Activated CD8-positive, alpha-beta T cell treated with anti-CD3 and anti-CD28 coated beads for 36 hours (primary cell): ENCODE results near the gene SLC38A2. TPM values are rescaled to one million over a fixed set of nuclear protein-coding genes. Genes with fewer than 3 reads are reported as not detected.

Experiments
- ATAC-seq: fragments of 200-7000 bp; cut with Tn5 transposase; one replicate; pipeline ENCODE4 v1.10.0; 2021; ENCODE audit warnings: mild to moderate bottlenecking, moderate library complexity
- CTCF ChIA-PET: fragments of 350-600 bp; sonication (Branson Sonifier 250); formaldehyde crosslinking; loops from one replicate; lab custom pipeline; 2021; ENCODE audit warnings: antibody characterized with exemption; lab: Charles Lee
- POLR2A ChIA-PET: fragments of 350-600 bp; sonication (Branson Sonifier 250); formaldehyde crosslinking; loops from one replicate; lab custom pipeline; 2021; ENCODE audit warnings: antibody characterized with exemption; lab: Charles Lee
- DNase-seq: peaks from one replicate; pipeline ENCODE4 v3.0.0-alpha.2; 2020
- H3K27ac Mint-ChIP-seq: one replicate; pipeline ENCODE4 v1.8.0; 2021; ENCODE audit warnings: mild to moderate bottlenecking, mixed read lengths
- H3K27me3 Mint-ChIP-seq: one replicate; pipeline ENCODE4 v1.8.0; 2021; ENCODE audit warnings: mixed read lengths
- H3K36me3 Mint-ChIP-seq: one replicate; pipeline ENCODE4 v1.8.0; 2021; ENCODE audit warnings: low read depth, mixed read lengths
- H3K4me1 Mint-ChIP-seq: one replicate; pipeline ENCODE4 v1.8.0; 2021; ENCODE audit warnings: low read depth, mixed read lengths
- H3K4me3 Mint-ChIP-seq: one replicate; pipeline ENCODE4 v1.8.0; 2021; ENCODE audit warnings: mild to moderate bottlenecking, moderate library complexity, mixed read lengths
- H3K9me3 Mint-ChIP-seq: one replicate; pipeline ENCODE4 v1.8.0; 2021; ENCODE audit warnings: mixed read lengths
- intact Hi-C: fragments of 100-400 bp; cut with micrococcal nuclease; formaldehyde crosslinking; loops from one replicate; pipeline ENCODE4 v1.10.0; 2022
- total RNA-seq, 2 experiments: library from RNA; stranded (reverse); gene quantifications; one replicate each; pipeline ENCODE4 v1.2.3, GENCODE V29; 2021
- TF ChIP-seq, protein P1 (sequence below): fragments of 200-600 bp; IDR thresholded peaks from one replicate; pipeline ENCODE4 v1.8.0; 2022; ENCODE audit warnings: antibody characterized with exemption, mild to moderate bottlenecking

SLC38A2 gene
- total RNA-seq, 2 experiments from 2014 or later: 216 to 219 TPM

DNA sequence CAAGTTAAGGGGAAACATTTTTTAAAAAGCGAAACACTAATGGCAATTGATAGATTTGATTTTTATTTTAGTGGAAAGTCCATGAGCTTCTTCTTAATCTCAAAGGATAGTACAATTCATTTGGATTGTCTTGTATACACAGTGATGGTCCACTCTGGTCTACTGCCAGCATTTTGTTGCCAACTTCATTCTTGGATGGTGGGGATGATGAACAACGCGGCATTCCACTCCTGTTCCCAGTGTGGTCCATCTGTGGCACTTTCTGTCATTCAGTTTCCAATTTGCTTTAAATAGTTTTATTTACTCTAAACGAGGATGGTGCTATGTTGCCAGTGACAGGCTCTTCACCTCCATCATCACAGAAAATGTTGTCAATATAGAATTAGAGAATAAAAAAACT, 40.3 kb upstream of the SLC38A2 start:
- no peaks in the 10 kb centered on the region for H3K4me1 Mint-ChIP-seq

DNA sequence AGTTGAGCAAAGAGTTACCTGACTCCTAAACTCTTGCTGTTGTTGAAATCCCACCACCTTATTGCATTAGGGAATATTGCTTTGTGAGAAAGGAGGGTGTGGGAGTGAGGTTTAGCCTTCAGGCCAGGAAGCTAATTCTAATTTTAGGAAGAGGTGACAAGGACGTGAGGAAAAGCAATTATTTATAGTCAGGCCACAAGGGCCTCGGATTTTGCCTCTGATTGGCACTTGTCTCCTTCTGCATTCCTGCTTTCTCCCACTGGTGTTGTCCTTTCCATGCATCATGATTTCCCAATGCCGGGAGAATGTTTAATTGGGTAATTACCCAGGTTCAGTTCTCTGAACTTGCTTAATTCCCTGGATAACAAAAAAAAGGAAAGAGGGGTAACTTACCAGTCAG, 37.9 kb upstream of the SLC38A2 start:
- Mint-ChIP-seq H3K27ac (no peak overlapping the region), H3K9me3 (no peaks in the 10 kb centered on the region), H3K27me3 (no peaks in the 10 kb centered on the region), H3K4me3 (no peak overlapping the region), H3K36me3 (no peaks in the 10 kb centered on the region), H3K4me1 (peaks cover 8% of the 10 kb centered on the region)
- ATAC-seq (no peak), DNase-seq (no peak)
- TF ChIP-seq, protein P1, sequence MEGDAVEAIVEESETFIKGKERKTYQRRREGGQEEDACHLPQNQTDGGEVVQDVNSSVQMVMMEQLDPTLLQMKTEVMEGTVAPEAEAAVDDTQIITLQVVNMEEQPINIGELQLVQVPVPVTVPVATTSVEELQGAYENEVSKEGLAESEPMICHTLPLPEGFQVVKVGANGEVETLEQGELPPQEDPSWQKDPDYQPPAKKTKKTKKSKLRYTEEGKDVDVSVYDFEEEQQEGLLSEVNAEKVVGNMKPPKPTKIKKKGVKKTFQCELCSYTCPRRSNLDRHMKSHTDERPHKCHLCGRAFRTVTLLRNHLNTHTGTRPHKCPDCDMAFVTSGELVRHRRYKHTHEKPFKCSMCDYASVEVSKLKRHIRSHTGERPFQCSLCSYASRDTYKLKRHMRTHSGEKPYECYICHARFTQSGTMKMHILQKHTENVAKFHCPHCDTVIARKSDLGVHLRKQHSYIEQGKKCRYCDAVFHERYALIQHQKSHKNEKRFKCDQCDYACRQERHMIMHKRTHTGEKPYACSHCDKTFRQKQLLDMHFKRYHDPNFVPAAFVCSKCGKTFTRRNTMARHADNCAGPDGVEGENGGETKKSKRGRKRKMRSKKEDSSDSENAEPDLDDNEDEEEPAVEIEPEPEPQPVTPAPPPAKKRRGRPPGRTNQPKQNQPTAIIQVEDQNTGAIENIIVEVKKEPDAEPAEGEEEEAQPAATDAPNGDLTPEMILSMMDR: no peak
- POLR2A ChIA-PET: interaction anchor here (0.6 to 1.0 kb wide), 2 partner anchors 16 to 21 kb away, joined by 3 read pairs; no protein-coding TSS in a partner anchor
- CTCF ChIA-PET: interaction anchor here (1.0 kb wide), 1 partner anchor 21 kb away, joined by 3 read pairs; no protein-coding TSS in a partner anchor
- intact Hi-C loops: no loop called here

More for the DNA sequence above, 40.3 kb upstream of the SLC38A2 start:
- DNase-seq: no peak
- Mint-ChIP-seq H3K27me3 (no peaks in the 10 kb centered on the region), H3K27ac (no peak overlapping the region), H3K36me3 (no peaks in the 10 kb centered on the region), H3K9me3 (no peaks in the 10 kb centered on the region), H3K4me3 (no peak overlapping the region)
- ChIA-PET POLR2A (no interaction called here), CTCF (no interaction called here)
- intact Hi-C loops: no loop called here
- no peak for ATAC-seq
- TF ChIP-seq, protein P1: no peak

DNA sequence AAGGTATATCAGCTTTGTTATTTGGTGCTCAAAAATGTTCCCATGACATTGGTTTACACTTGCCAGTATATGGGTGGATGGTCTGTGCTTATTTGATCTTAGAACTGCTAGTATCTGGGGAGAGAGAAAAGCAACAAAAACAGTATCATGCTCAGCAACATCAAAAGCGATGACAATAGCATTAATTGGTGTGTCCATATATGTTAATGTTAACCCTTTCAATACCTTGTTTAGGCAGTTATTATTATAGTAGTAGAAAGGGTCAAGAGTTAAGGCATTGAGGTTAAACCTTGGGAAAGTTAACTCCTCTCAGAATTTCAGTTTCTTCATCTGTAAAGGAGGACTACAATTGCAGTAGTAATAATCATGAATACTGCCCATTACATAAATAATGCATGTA, 37.4 kb upstream of the SLC38A2 start:
- POLR2A ChIA-PET: interaction anchor here (0.6 kb wide), 2 partner anchors 15 to 116 kb away, joined by 3 read pairs; no protein-coding TSS in a partner anchor
- CTCF ChIA-PET: interaction anchor here (1.0 kb wide), 1 partner anchor 22 kb away, joined by 3 read pairs; no protein-coding TSS in a partner anchor
- no peaks in the 10 kb centered on the region for H3K27me3 Mint-ChIP-seq
- ATAC-seq (no peak), DNase-seq (no peak)
- no peak overlapping the region for H3K27ac Mint-ChIP-seq
- no peak overlapping the region for H3K4me3 Mint-ChIP-seq
- TF ChIP-seq, protein P1: no peak
- no peaks in the 10 kb centered on the region for H3K9me3 Mint-ChIP-seq
- H3K4me1 Mint-ChIP-seq: peaks cover 9% of the 10 kb centered on the region
- intact Hi-C loops: no loop called here
- no peaks in the 10 kb centered on the region for H3K36me3 Mint-ChIP-seq

DNA sequence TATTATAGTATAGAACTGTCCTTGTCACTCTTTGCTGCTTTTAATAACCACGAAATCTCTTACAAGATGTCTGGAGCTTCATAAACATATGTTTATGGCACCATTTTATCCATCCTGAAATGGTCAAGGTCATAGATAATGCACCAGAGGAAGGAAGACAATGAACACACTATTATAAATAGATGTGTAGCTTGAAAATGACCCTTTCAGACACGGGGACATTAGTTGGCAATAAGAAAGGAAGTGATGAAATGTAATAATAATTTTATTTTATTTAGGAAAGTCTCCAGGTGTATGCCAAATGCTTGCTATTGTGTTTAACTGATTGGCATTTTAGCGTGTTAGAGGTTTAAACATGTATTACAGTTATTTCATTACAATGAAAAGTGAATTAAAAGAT, 36.8 kb upstream of the SLC38A2 start:
- Mint-ChIP-seq H3K36me3 (no peaks in the 10 kb centered on the region), H3K4me3 (no peak overlapping the region), H3K27ac (no peak overlapping the region), H3K9me3 (no peaks in the 10 kb centered on the region), H3K4me1 (peaks cover 12% of the 10 kb centered on the region), H3K27me3 (no peaks in the 10 kb centered on the region)
- POLR2A ChIA-PET: interaction anchor here (0.6 kb wide), 1 partner anchor 116 kb away, joined by 3 read pairs; no protein-coding TSS in a partner anchor
- DNase-seq (no peak), ATAC-seq (no peak)
- CTCF ChIA-PET: interaction anchor here (1.0 kb wide), 1 partner anchor 22 kb away, joined by 3 read pairs; no protein-coding TSS in a partner anchor
- TF ChIP-seq, protein P1: no peak
- intact Hi-C loops: no loop called here

DNA sequence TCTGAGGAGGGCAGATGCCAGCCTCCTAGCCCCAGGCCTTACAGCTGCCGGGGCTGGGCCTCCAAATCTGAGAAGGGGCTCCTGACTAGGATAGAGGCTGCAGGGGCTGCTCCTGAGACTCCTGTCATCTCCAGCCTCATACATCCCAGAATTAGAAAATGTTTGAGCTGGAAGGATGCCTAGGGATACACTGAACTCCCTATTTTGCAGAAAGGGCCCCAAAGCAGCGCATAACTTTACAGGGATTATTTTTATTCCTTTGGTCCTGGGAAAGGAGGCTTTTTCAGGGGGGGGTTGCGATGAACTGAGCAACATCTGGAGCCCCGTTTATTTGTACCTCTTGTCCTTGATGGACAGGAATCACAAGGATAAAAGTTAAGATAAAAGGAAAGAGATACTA, 35.9 kb upstream of the SLC38A2 start:
- Mint-ChIP-seq H3K4me3 (no peak overlapping the region), H3K27ac (no peak overlapping the region), H3K9me3 (no peaks in the 10 kb centered on the region), H3K36me3 (no peaks in the 10 kb centered on the region), H3K27me3 (no peaks in the 10 kb centered on the region), H3K4me1 (peaks cover 20% of the 10 kb centered on the region)
- POLR2A ChIA-PET: no interaction called here
- CTCF ChIA-PET: no interaction called here
- ATAC-seq: no peak
- TF ChIP-seq, protein P1: no peak
- intact Hi-C loops: no loop called here
- no peak for DNase-seq
